GM18867 (cell line): ENCODE measurements around the gene NSMF.

Source experiments
- ATAC-seq: cut with Tn5 transposase; IDR thresholded peaks from one replicate; pipeline ENCODE4 v1.9.1; 2021; ENCODE audit warnings: mild to moderate bottlenecking, moderate library complexity; ENCODE audit not compliant: unreplicated experiment

NSMF gene

GRCh38 chr9:137448602-137448962 is 10.6 kb downstream of the NSMF start:
- ATAC-seq = no peak

DNA sequence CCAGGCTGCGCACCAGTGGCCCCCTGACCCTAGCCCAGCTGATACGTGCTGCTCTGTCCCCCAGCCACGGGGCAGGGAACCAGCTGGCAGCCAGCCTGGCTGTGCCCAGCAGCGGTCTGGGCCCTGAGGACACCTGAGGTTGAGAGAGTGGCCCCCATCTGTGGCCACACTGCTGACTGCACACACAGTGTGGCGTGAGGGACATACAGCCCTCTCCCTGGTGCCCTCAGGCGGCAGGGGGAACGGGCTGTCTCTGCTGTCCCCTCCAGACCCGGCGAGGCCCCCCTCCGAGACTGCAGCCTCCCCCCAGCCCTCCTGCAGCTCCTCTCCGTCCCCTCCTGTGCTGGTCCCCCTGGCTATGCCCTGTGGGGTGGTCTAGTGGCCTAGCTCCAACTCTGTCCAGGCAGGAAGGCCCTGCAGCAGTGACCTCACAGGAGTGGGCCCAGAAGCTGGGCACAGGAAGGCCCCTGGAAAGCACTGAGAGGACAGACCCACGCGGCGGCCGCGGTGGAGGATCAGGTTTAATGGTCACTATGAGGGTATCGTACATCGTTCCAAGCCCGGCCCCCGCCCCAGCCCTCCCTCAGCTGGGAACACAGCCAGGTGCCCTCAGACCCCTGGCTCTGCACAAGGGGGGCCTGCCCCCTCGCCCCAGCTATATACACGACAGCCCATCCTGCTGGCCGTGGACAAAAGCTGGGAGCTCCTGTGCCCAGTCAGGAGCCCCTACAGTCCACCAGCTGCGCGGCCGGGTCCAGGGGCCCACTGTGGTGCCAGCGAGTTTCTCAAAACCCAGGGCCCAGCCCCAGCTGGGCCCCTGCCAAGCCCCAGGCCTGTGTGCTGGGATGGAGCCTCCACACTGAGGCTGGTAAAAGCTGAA is 11.2 kb downstream of the NSMF start:
- ATAC-seq = no peak

- ATAC-seq = no peak
Observed at GRCh38 chr9:137446851-137447471, 12.2 kb downstream of the NSMF start.

DNA sequence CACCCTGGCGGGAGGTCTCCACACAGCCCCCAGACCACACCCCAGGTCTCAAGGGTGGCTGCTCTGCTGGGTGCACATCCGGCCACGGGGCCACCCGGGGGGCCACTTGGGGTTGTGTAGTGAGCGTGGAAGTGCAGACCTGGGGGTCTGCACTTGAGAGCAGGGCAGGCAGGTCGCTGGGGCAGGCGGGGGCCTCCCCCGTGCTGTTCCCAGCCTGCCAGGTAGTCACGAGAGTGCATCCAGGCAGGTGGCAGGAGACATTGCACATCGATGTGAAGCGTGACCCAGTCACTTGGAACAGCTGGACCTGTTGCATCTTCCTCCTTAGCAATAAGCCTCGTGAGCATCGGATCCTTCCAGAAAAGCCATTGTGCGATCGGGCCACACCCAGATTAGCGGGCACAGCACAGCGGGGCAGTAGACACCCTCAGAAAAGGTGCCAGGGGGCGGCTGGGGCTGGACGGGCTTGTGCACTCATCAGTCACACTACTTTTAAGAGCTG is 13.2 kb downstream of the NSMF start:
- ATAC-seq = no peak

DNA sequence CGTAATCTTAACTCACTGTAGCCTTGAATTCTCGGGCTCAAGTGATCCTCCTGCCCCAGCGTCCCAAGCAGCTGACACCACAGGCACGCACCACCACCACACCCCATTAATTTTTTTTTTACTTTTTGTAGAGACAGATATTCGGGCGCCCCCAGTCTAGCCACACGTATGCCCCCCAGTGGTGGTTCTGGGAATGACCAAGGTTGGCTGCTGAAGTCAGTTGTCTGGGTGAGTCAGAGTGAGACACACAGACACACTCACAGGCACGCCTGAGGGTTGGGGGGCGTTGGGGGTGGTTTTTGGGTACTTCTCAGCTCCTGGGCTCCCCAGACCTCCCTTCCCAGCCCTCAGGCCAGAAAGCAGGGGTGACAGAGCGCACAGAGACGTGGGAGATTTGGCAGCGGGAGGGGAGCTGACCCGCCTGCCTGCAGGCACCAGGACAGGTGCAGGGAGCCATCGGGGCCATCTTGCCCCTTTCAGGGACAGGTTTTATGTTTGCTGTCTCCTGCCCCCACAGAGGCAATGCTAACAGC is 13.8 kb downstream of the NSMF start:
- peak; percentile 54 for ATAC-seq

GRCh38 chr9:137444106-137444790 is 14.9 kb downstream of the NSMF start:
- no peak for ATAC-seq

- ATAC-seq = no peak
Observed at GRCh38 chr9:137441935-137442321, 17.2 kb downstream of the NSMF start.

DNA sequence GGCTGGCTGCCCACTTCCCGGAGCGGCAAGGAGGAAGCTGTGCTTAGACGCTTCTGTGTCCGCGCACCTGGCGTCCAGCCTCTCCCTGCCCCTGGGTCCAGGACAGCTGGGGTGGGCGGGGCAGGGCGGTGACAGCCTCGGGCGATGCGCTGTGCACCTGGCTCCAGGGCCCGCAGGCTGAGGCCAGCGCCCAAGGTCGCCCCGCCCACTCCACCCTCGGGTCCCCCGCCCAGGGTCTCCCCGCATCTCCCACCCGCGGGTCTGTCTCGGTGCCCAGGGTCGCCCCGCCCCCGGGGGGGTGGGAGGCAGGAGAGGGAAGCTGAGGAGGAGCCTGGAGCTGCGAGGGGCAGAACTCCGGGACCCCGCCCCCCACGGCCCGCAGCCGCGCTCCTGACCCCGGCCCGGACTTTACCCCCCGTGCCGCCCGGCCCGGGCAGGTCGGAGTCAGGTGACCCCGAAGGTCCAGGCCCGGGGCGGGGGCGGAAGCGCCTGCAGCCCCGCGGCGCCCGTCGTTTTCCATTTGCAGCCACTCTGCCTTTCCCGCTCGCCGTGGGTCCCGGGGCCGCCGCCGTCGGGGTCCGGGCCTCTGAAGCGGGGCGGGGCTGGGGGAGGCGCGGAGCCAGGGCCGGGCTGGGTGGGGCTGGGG is 17.7 kb downstream of the NSMF start, which contains the start of gene ENTPD8:
TSS of gene ENTPD8 (minus strand) at position 69 of the 646 bp plus-strand sequence. CDS start 3,072 bp downstream, outside the sequence.
- no peak for ATAC-seq

DNA sequence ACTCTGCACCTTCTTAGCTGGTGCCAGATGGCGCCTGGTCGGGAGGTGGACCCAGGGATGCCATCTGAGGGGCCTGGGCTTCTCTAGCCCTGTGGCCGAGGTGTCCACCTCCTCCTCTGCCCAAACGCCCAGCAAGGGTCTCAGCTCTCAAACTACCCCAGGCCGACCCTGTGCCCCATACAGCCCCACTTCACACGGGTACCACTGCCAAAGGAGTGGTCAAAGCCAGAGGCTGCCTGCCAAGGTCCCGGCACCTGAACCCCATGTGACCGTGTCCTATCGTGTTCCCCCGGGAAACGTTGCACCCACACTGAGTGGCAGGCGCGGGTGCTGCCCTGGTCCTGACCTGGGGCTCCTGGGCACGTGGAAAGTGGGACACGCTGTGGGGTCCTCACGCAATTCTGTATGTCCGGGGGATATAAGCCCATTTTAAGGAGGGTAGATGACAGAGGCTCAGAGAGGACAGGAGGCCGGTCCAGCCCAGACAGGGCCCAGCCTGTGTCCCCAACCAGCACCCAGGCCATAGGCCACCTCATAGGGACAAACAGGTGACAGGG is 19.9 kb downstream of the NSMF start:
- no peak for ATAC-seq

- no peak for ATAC-seq
Observed at GRCh38 chr9:137438591-137439157, 20.5 kb downstream of the NSMF start.

DNA sequence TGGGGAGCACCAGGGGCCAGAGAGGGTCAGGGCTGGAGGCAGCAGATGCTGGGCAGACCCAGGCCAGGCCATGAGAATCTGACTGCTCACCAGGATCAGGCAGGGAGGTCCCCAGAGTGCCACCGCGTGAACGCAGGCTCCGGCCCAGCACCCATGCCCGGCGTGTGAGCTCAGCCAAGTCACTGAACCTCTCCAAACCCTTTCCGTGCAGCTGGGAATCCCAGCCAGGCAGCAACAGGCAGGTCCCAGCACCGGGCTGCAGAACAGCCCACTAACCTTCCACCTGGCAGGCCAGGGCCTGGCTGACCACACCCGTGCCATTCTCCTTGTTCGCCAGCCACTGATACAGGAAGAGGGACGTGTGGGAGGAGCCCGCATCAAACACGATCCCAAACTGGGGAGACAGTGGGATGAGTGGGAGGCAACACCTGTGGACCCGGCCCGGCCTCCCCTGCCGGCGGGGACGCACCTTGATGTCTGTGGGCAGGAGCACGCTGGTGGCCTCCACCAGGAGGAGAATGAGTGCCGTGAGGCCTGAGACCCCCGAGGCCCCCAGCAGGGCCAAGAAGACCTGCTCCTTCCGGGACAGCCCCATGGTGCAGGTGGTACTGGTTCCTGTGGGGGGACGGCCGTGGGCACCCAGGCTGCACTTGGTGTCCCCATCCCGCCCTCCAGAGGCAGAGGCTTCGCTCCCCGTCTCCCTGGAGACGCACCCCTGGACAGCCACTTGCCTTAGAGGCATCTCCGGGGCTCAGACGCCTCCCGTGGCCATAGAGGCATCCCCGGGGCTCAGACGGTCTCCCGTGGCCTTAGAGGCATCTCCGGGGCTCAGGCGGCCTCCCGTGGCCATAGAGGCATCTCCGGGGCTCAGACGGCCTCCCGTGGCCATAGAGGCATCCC is 21.2 kb downstream of the NSMF start:
- no peak for ATAC-seq

DNA sequence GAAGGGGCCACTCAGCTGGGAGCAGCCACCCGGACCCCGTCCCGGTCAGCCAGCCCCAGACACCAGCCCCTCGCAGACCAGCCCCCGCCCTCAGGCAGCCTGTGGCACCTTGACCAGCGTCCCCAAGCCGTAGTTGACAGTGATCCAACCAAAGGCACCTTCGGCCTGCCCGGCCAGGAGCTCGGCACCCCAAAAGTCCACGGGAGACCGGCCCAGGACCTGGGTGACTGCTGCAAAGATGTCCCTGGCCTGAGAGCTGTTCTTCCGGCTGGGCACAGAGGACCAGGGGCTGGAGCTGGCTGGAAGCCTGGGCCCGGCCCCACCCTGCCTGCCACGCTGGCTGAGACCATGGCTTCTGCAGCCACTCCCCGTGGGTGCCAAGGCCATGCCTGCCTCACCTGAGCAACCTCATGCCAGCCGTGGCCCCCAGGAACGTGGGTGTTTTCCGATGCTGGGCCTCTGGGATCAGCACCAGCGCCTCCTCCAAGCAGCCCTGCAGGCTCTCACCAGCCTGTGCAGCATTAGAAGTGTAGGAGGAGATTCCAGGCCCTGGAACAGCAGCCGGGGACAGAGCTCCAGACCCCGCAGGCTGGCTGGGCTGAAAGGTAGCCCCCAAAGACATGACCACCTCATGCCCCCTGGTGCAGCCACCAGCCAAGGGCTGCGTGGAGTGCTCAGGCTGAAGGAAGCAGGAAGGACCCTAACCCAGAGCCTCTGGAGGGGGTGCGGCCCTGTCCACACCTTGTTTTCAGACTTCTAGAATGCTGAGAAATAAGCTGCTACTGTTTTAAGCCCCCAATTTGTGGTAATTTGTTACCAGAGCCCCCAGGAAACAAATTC is 22.2 kb downstream of the NSMF start:
- ATAC-seq = no peak

GRCh38 chr9:137435980-137436760 is 23.0 kb downstream of the NSMF start:
- ATAC-seq = no peak

GRCh38 chr9:137435381-137435891 is 23.7 kb downstream of the NSMF start:
- no peak for ATAC-seq

GRCh38 chr9:137434498-137435380 is 24.4 kb downstream of the NSMF start:
- no peak for ATAC-seq

- no peak for ATAC-seq
Observed at GRCh38 chr9:137433916-137434431, 25.2 kb downstream of the NSMF start.
